GM12865 (cell line): ENCODE measurements around the gene REG3A.

Experiments
- DNase-seq: peaks from one replicate; pipeline ENCODE4 v3.0.0; 2010; ENCODE audit warnings: low read depth
- H3K4me3 ChIP-seq: 2 replicates; pipeline ENCODE4 v1.5.1; 2011; ENCODE audit warnings: mild to moderate bottlenecking, low read depth, low read length, control low read depth
- CTCF ChIP-seq: IDR thresholded peaks from 2 replicates; pipeline ENCODE4 v1.5.1; 2011; ENCODE audit warnings: low read length, control low read depth, low read depth, inconsistent platforms; ENCODE audit not compliant: insufficient read depth; ENCODE audit errors: missing control alignments

REG3A gene

GRCh38 chr2:79124907-79125720 lies 34.4 kb downstream of the REG3A start:
- TF ChIP-seq CTCF: no peak
- no peak for DNase-seq
- H3K4me3 ChIP-seq: no peak overlapping the region

GRCh38 chr2:79122676-79123075 lies 36.9 kb downstream of the REG3A start:
- TF ChIP-seq CTCF: no peak
- no peak overlapping the region for H3K4me3 ChIP-seq
- no peak for DNase-seq

- H3K4me3 ChIP-seq: no peak within 1 kb of the TSS
- DNase-seq: no peak
- TF ChIP-seq CTCF: no peak
Observed at GRCh38 chr2:79120194-79120713, 39.3 kb downstream of the REG3A start, which contains the start of gene REG1A. Gene REG1A (plus strand): TSS chr2:79120488. CDS start chr2:79120862, 374 bp downstream.

GRCh38 chr2:79116997-79117928 lies 42.3 kb downstream of the REG3A start:
- no peak for TF ChIP-seq CTCF
- DNase-seq: no peak
- no peak overlapping the region for H3K4me3 ChIP-seq

GRCh38 chr2:79114797-79115494 lies 44.6 kb downstream of the REG3A start:
- no peak for TF ChIP-seq CTCF
- no peak for DNase-seq
- no peak overlapping the region for H3K4me3 ChIP-seq

GRCh38 chr2:79112269-79112668 lies 47.3 kb downstream of the REG3A start:
- no peak for TF ChIP-seq CTCF
- DNase-seq: no peak

More at GRCh38 chr2:79112269-79112668, 47.3 kb downstream of the REG3A start:
- H3K4me3 ChIP-seq: no peak overlapping the region
